Measurements from ENCODE around the gene ANKRD33.

The ANKRD33 gene

GRCh38 chr12:51845482-51845881 is 42.4 kb upstream of the ANKRD33 start:
- TF ChIP-seq CTCF (IDR thresholded peaks at IDR 0.05; ENCODE audit: borderline replicate concordance, insufficient read depth, low read depth, low read length) = no peak

DNA sequence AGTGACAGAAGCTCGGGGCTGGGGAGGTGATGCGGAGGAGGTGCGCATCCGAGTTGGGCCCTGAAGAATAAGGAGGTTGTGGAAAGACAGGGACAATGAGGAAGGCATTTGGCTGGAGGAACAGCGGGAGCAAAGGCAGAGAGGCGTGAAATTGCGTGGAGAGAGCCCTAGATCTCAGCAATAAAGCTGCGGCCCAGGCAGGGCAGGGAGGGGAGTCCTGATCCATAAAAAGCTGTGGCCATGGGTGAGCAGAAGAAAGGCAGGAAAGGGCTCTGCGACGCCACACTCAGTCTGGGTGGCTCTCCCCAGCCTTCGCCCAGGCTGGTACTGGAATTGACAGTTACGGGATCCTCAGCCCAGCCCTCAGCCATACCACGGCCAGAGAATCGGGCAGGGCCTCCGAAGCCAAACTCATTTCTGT is 41.6 kb upstream of the ANKRD33 start:
- H3K4me3 ChIP-seq (ENCODE audit: low read depth, low read length) = no peak overlapping the region

More at GRCh38 chr12:51845482-51845881, 42.4 kb upstream of the ANKRD33 start:
- H3K4me3 ChIP-seq (ENCODE audit: low read depth, low read length) = no peak overlapping the region

DNA sequence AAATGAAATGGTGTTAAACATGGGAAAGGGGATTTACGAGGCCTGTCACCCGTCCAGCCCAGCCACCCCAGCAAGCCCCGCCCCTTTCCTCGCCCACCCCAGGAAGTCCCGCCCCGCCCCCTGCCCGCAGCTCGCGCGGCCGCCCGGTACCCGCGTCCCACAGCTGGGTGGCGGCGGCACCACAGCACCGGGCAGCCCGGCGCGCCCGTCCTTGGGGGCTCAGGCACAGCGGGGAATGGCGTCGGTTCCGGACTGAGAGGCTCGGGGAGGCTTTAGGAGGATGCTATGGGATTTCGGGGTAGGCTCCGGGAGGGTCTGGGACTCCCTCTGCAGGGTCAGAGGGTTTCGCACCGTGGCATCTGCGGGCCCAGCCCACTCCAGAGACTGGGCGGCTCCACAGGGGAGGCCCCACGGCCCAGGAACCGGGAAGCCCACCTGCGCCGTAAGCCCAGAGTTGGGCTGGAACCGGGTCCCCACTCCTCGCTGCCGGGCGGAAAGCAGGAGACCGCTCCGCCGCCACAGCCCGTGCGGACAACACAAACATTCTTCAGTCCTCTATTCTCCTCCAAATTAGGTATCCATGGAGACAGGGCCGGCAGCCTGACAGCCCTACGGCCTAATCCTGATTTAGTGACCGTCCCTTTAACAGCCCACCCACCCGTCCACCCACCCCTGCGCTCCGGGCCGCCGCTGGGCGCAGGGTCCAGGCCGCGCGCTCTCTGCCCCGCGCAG is 40.8 kb upstream of the ANKRD33 start:
- no peak for TF ChIP-seq CTCF (IDR thresholded peaks at IDR 0.05; ENCODE audit: borderline replicate concordance, insufficient read depth, low read depth, low read length)

More for the DNA sequence above, 41.6 kb upstream of the ANKRD33 start:
- TF ChIP-seq CTCF (IDR thresholded peaks at IDR 0.05; ENCODE audit: borderline replicate concordance, insufficient read depth, low read depth, low read length) = no peak

DNA sequence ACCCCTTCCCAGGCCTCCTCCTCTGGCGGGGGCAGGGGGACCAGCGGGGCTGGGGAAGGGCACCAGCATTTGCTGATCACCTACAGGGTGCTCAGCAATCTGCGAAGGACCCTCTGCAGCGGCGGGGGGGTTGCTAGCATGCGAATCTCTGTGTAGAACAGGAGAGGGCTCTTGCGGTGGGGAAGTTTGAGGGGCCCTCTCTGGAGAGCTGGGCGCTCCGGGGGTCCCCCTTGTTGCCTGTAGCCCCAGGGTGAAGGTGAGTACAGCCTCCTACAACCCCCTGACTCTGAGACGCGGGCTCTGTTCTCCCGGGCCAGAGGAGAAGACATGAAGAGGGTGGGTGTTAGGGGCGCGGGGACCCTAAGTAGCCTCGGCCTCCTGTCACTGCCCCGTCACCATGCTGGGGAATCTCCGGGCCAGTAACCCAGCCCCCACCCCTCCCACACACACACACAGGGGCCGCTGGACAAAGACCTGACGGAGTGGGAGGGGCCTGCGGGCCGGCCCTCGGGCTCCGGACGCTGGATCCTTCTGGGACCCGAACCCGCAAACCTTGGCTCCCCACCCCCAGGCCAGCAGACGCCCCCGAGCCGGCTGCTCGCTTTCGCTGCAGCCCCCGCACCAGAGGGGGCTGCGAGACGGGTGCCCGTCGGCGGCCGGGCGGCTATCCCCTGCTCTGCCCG is 40.1 kb upstream of the ANKRD33 start:
- H3K4me3 ChIP-seq (ENCODE audit: low read depth, low read length) = no peak overlapping the region
- no peak for TF ChIP-seq CTCF (IDR thresholded peaks at IDR 0.05; ENCODE audit: borderline replicate concordance, insufficient read depth, low read depth, low read length)

More for the DNA sequence above, 40.8 kb upstream of the ANKRD33 start:
- no peak overlapping the region for H3K4me3 ChIP-seq (ENCODE audit: low read depth, low read length)

DNA sequence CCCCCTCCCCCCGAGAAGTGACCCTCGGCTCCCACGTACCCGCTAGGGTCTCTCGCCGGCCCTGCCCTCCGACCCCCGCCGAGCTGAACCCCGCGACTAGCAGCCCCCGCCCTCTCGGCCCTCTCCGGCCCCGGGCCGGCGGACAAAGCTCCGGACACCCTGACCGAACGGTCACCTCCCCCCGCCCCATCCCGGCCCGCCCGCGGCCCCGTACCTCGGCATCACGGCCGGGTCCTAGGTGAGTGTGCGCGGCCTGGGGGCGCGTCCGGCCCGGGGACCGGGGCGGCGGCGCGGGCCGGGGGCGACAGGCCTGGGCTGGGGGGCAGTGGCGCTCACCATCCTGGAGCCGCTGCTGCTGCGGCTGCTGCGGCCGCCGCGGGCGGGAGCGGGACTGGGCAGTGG is 39.6 kb upstream of the ANKRD33 start, which contains the start of gene FIGNL2:
TSS of gene FIGNL2 (minus strand) at position 393 of the 402 bp plus-strand sequence. CDS start 26,305 bp downstream, outside the sequence.
- no peak for TF ChIP-seq CTCF (IDR thresholded peaks at IDR 0.05; ENCODE audit: borderline replicate concordance, insufficient read depth, low read depth, low read length)
- no peak within 1 kb of the TSS for H3K4me3 ChIP-seq (ENCODE audit: low read depth, low read length)

- no peak for TF ChIP-seq CTCF (IDR thresholded peaks at IDR 0.05; ENCODE audit: borderline replicate concordance, insufficient read depth, low read depth, low read length)
These were observed 38.8 kb upstream of the ANKRD33 start for GRCh38 chr12:51848841-51849735.

More at GRCh38 chr12:51848841-51849735, 38.8 kb upstream of the ANKRD33 start:
- no peak overlapping the region for H3K4me3 ChIP-seq (ENCODE audit: low read depth, low read length)

Data from GM12875 (cell line).